GM23248 (cell line): Measurements from ENCODE around the gene PHLDB3.

Experiments used
- EZH2 ChIP-seq: fragments of 200-600 bp; sonication (generic); IDR thresholded peaks from 2 replicates; pipeline ENCODE4 v1.6.1; 2018; ENCODE audit warnings: antibody characterized with exemption, mild to moderate bottlenecking; ENCODE audit not compliant: insufficient read depth, poor library complexity, severe bottlenecking
- EZH2phosphoT487 ChIP-seq: fragments of 200-600 bp; sonication (generic); IDR thresholded peaks from 2 replicates; pipeline ENCODE4 v1.6.1; 2018; ENCODE audit warnings: antibody characterized with exemption, moderate library complexity, mild to moderate bottlenecking, low read depth; ENCODE audit not compliant: insufficient read depth

- no peak for TF ChIP-seq EZH2
- no peak for TF ChIP-seq EZH2phosphoT487
Measured at GRCh38 chr19:43425567-43426392, 78.8 kb downstream of the PHLDB3 start.
